Calu3 (cell line): Measurements from ENCODE around the gene PPP2R5E. TPM values are rescaled to one million over a fixed set of nuclear protein-coding genes. Genes with fewer than 3 reads are reported as not detected.
A peak's percentile ranks its signal among the peaks of the same experiment; 100 is the strongest.
"Not testable (repeated sequence)": the region's sequence is repeated elsewhere in the genome, so short reads cannot be mapped to it uniquely, and the experiment has no call there.

Experiments used
- BruUV-seq: library from RNA; stranded (reverse); fragments of 400-500 nt; replicated peaks from 2 replicates; lab custom pipeline; 2021; lab: Mats Ljungman, UMichigan
- CTCF ChIA-PET: fragments of 300-600 bp; sonication (Branson Sonifier 250); formaldehyde crosslinking; loops from one replicate; lab custom pipeline; 2022; ENCODE audit warnings: antibody characterized with exemption; lab: Charles Lee
- DNase-seq: peaks from one replicate; pipeline ENCODE4 v3.0.0; 2022
- H3K27ac Mint-ChIP-seq: one replicate; pipeline ENCODE4 v1.8.0; 2022; ENCODE audit warnings: mixed read lengths; ENCODE audit not compliant: unreplicated experiment
- H3K27me3 Mint-ChIP-seq: one replicate; pipeline ENCODE4 v1.8.0; 2022; ENCODE audit warnings: mixed read lengths; ENCODE audit not compliant: unreplicated experiment
- H3K36me3 Mint-ChIP-seq: one replicate; pipeline ENCODE4 v1.8.0; 2022; ENCODE audit warnings: mild to moderate bottlenecking, moderate library complexity, mixed read lengths; ENCODE audit not compliant: insufficient read depth, unreplicated experiment
- H3K4me1 Mint-ChIP-seq: one replicate; pipeline ENCODE4 v1.8.0; 2022; ENCODE audit warnings: mild to moderate bottlenecking, low read depth, mixed read lengths; ENCODE audit not compliant: unreplicated experiment
- H3K4me3 Mint-ChIP-seq: one replicate; pipeline ENCODE4 v1.8.0; 2022; ENCODE audit warnings: mild to moderate bottlenecking, low read depth, moderate library complexity, mixed read lengths; ENCODE audit not compliant: unreplicated experiment
- H3K9me3 Mint-ChIP-seq: one replicate; pipeline ENCODE4 v1.8.0; 2022; ENCODE audit warnings: low read depth, mixed read lengths; ENCODE audit not compliant: unreplicated experiment
- intact Hi-C: fragments of 100-400 bp; cut with micrococcal nuclease; formaldehyde crosslinking; loops from one replicate; pipeline ENCODE4 v1.10.0; 2022; ENCODE audit not compliant: unreplicated experiment
- total RNA-seq: library from RNA; stranded (reverse); gene quantifications from 2 replicates; pipeline ENCODE4 v1.2.3, GENCODE V29; 2022
- TF ChIP-seq, protein P1 (sequence below): fragments of 200-600 bp; IDR thresholded peaks from one replicate; pipeline ENCODE4 v1.8.0; 2022; ENCODE audit warnings: antibody characterized with exemption; ENCODE audit not compliant: unreplicated experiment

The PPP2R5E gene
- total RNA-seq, 1 experiment from 2014 or later = 52.5 TPM

DNA sequence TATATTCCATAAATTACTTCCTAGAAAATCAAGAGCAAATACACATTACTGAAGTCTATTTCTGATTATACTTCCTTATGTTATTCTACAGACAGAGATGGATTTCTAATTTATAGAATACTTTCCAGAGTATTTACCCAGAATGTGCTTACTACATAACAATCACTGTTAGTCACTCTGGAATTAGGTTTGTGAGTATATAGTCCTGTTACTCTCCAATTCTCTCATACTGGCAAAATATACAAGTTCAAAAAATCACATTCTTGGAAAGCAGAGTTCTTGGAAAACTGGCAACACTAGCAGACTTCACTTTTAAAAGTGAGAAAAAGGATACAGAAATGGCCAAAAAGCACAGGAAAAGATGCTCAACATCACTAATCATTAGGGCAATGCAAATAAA, 7.3 kb downstream of the PPP2R5E start:
- peaks cover 24% of the 10 kb centered on the region for H3K36me3 Mint-ChIP-seq
- H3K4me3 Mint-ChIP-seq = no peak overlapping the region
- H3K27me3 Mint-ChIP-seq = no peaks in the 10 kb centered on the region

DNA sequence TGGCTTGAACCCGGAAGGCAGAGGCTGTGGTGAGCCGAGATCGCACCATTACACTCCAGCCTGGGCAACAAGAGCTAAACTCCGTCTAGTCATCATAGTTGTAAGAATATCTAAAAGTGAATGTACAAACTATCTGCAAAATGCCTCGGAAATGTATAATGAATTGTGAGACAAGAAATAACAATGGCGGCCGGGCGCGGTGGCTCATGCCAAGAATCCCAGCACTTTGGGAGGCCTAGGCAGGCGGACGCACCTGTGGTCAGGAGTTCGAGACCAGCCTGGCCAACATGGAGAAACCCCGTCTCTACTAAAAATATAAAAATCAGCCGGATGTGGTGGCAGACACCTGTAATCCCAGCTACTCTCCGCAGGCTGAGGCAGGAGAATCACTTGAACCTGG, 9.7 kb downstream of the PPP2R5E start:
- BruUV-seq = no TSS peak
- TF ChIP-seq, protein P1, sequence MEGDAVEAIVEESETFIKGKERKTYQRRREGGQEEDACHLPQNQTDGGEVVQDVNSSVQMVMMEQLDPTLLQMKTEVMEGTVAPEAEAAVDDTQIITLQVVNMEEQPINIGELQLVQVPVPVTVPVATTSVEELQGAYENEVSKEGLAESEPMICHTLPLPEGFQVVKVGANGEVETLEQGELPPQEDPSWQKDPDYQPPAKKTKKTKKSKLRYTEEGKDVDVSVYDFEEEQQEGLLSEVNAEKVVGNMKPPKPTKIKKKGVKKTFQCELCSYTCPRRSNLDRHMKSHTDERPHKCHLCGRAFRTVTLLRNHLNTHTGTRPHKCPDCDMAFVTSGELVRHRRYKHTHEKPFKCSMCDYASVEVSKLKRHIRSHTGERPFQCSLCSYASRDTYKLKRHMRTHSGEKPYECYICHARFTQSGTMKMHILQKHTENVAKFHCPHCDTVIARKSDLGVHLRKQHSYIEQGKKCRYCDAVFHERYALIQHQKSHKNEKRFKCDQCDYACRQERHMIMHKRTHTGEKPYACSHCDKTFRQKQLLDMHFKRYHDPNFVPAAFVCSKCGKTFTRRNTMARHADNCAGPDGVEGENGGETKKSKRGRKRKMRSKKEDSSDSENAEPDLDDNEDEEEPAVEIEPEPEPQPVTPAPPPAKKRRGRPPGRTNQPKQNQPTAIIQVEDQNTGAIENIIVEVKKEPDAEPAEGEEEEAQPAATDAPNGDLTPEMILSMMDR = no peak
- no peaks in the 10 kb centered on the region for H3K4me1 Mint-ChIP-seq
- H3K36me3 Mint-ChIP-seq = peaks cover 21% of the 10 kb centered on the region
- H3K9me3 Mint-ChIP-seq = no peaks in the 10 kb centered on the region
- no peak overlapping the region for H3K4me3 Mint-ChIP-seq
- CTCF ChIA-PET = no interaction called here
- intact Hi-C loops = no loop called here
- no peak for DNase-seq
- no peak overlapping the region for H3K27ac Mint-ChIP-seq
- no peaks in the 10 kb centered on the region for H3K27me3 Mint-ChIP-seq

More for the DNA sequence above, 7.3 kb downstream of the PPP2R5E start:
- Mint-ChIP-seq H3K9me3 (no peaks in the 10 kb centered on the region), H3K4me1 (no peaks in the 10 kb centered on the region), H3K27ac (no peak overlapping the region)
- DNase-seq = no peak
- CTCF ChIA-PET = no interaction called here
- TF ChIP-seq, protein P1 = no peak
- BruUV-seq = no TSS peak
- intact Hi-C loops = no loop called here

DNA sequence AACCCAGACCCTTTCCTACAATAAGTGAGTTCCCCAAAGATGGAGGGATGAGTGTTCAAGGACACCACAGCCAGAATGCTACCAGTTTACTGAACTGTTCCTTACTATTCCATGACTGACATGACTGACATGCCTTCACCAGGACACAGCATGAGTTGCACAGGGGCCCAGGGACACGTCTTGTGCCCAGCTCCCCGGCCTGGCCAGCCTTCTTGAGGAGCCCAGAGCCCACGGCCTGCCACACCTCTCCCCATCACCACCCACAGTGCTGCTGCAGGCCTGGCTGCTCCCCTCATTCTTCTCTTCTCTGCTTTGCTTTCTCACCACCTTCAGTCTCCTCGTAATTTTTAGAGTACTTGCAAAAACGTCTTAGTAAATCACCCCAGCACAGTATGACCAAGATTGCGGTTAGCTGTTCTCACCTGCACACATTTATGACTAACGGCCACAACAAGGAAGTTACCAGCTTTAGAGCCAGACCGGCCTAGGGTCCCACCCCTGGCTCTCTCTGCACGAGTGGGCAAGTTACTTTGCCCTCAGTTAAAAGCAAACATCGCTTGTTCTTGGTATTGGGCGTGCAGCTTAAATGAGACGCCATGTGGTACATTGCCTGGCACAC, 18.5 kb downstream of the PPP2R5E start:
- no TSS peak for BruUV-seq
- peak; percentile 66 for DNase-seq
- TF ChIP-seq, protein P1 = no peak
- Mint-ChIP-seq H3K27me3 (no peaks in the 10 kb centered on the region), H3K4me3 (peak overlapping the region; percentile 40), H3K4me1 (peaks cover 28% of the 10 kb centered on the region), H3K27ac (peak overlapping the region; percentile 27), H3K9me3 (no peaks in the 10 kb centered on the region), H3K36me3 (peaks cover 5% of the 10 kb centered on the region)
- CTCF ChIA-PET = interaction anchor here (0.9 to 1.2 kb wide), 2 partner anchors 12 to 135 kb away, joined by 3 to 4 read pairs; no protein-coding TSS in a partner anchor
- intact Hi-C loops = no loop called here

DNA sequence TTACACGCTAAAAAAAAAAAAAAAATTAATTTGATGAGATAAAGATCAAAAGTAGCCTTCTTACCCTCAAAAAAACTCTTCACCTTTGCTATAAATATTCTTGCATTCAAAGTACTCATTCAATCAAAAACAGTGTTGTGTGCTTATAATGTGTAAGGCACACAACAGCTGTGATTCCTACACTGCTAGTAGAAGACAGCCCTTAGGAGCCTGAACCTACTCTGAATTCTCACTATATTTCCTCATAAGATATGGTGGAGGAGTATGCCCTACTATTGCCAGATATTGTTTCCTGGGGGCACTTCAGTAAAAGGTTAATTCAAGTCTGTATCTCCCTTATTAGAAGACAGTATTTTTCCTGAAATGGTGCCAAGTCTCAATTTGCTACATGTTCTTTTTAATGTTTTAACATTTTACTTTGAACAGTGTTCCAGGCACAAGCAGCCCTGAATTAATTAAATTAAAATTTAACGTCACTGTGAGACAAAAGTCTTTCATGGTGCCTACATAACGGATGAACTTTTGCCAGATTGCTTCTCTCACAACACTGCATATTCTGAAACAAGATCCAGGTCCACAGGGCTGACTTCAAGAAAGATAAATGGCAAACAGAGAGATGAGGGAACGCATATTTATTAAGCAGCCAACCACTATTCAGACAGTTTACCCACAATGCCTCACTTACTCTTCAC, 19.3 kb downstream of the PPP2R5E start:
- Mint-ChIP-seq H3K9me3 (no peaks in the 10 kb centered on the region), H3K27ac (no peak overlapping the region), H3K36me3 (peaks cover 5% of the 10 kb centered on the region), H3K4me1 (peaks cover 28% of the 10 kb centered on the region), H3K4me3 (no peak overlapping the region), H3K27me3 (no peaks in the 10 kb centered on the region)
- CTCF ChIA-PET = interaction anchor here (0.9 kb wide), 1 partner anchor 135 kb away, joined by 4 read pairs; no protein-coding TSS in a partner anchor
- no peak for DNase-seq
- BruUV-seq = no TSS peak
- TF ChIP-seq, protein P1 = no peak
- intact Hi-C loops = no loop called here

DNA sequence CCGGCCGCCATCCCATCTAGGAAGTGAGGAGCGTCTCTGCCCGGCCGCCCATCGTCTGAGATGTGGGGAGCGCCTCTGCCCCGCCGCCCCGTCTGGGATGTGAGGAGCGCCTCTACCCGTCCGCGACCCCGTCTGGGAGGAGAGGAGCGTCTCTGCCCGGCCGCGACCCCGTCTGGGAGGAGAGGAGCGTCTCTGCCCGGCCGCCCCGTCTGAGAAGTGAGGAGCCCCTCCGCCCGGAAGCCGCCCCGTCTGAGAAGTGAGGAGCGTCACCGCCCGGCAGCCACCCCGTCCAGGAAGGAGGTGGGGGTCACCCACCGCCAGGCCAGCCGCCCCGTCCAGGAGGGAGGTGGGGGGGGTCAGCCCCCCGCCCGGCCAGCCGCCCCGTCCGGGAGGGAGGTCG, 20.7 kb downstream of the PPP2R5E start:
- intact Hi-C loops, DNase-seq, H3K27ac Mint-ChIP-seq, BruUV-seq, H3K9me3 Mint-ChIP-seq, H3K4me3 Mint-ChIP-seq, CTCF ChIA-PET, H3K36me3 Mint-ChIP-seq, H3K27me3 Mint-ChIP-seq: not testable (repeated sequence)
- peaks cover 28% of the 10 kb centered on the region for H3K4me1 Mint-ChIP-seq
